KMS-11 (cell line): ENCODE data around the gene BPIFB6.

Experiments
- H2AFZ ChIP-seq: fragments of 200-600 bp; sonication (generic); 2 replicates; pipeline ENCODE4 v1.6.1; 2016; ENCODE audit warnings: antibody characterized with exemption, mixed run types, low read depth
- H3K27ac ChIP-seq: fragments of 200-600 bp; sonication (generic); 2 replicates; pipeline ENCODE4 v1.6.1; 2016; ENCODE audit warnings: mild to moderate bottlenecking, mixed run types
- H3K27me3 ChIP-seq: fragments of 200-600 bp; sonication (generic); 2 replicates; pipeline ENCODE4 v1.6.1; 2017; ENCODE audit warnings: mild to moderate bottlenecking, low read depth, mixed run types, moderate library complexity; ENCODE audit not compliant: insufficient read depth
- H3K36me3 ChIP-seq: fragments of 200-600 bp; sonication (generic); 2 replicates; pipeline ENCODE4 v1.6.1; 2017; ENCODE audit warnings: mild to moderate bottlenecking, mixed run types; ENCODE audit not compliant: insufficient read depth
- H3K4me1 ChIP-seq: fragments of 200-600 bp; sonication (generic); 2 replicates; pipeline ENCODE4 v1.6.1; 2016; ENCODE audit warnings: mild to moderate bottlenecking, low read depth, mixed run types; ENCODE audit not compliant: poor library complexity, severe bottlenecking
- H3K4me2 ChIP-seq: fragments of 200-600 bp; sonication (generic); 2 replicates; pipeline ENCODE4 v1.7.0; 2016; ENCODE audit warnings: mild to moderate bottlenecking, mixed run types
- H3K4me3 ChIP-seq: fragments of 200-600 bp; sonication (generic); IDR thresholded peaks from 2 replicates; pipeline ENCODE4 v1.6.1; 2017; ENCODE audit warnings: low read depth, low read length, mixed read lengths; ENCODE audit not compliant: insufficient read depth
- H3K79me2 ChIP-seq: fragments of 200-600 bp; sonication (generic); 2 replicates; pipeline ENCODE4 v1.6.1; 2016; ENCODE audit warnings: low read depth, mixed run types; ENCODE audit not compliant: insufficient read depth
- H3K9ac ChIP-seq: fragments of 200-600 bp; sonication (generic); 2 replicates; pipeline ENCODE4 v1.6.1; 2016; ENCODE audit warnings: mild to moderate bottlenecking, mixed run types
- H4K20me1 ChIP-seq: fragments of 200-600 bp; sonication (generic); 2 replicates; pipeline ENCODE4 v1.6.1; 2016; ENCODE audit warnings: mild to moderate bottlenecking, mixed run types; ENCODE audit not compliant: insufficient read depth
- TF ChIP-seq, protein P1 (sequence below): fragments of 200-600 bp; sonication (generic); conservative IDR thresholded peaks from 2 replicates; pipeline ENCODE4 v1.6.1; 2017; ENCODE audit warnings: low read depth, mild to moderate bottlenecking, antibody characterized with exemption, low read length, moderate library complexity, mixed read lengths

The BPIFB6 gene

GRCh38 chr20:33019465-33020277 lies 11.8 kb upstream of the BPIFB6 start:
- Histone ChIP-seq H3K27ac (no peak overlapping the region), H4K20me1 (no peaks in the 10 kb centered on the region), H3K36me3 (no peaks in the 10 kb centered on the region), H3K79me2 (no peaks in the 10 kb centered on the region), H2AFZ (no peak overlapping the region), H3K4me2 (no peak overlapping the region), H3K4me3 (no peak overlapping the region), H3K27me3 (peaks cover 38% of the 10 kb centered on the region), H3K9ac (no peak overlapping the region), H3K4me1 (no peaks in the 10 kb centered on the region)
- TF ChIP-seq, protein P1, sequence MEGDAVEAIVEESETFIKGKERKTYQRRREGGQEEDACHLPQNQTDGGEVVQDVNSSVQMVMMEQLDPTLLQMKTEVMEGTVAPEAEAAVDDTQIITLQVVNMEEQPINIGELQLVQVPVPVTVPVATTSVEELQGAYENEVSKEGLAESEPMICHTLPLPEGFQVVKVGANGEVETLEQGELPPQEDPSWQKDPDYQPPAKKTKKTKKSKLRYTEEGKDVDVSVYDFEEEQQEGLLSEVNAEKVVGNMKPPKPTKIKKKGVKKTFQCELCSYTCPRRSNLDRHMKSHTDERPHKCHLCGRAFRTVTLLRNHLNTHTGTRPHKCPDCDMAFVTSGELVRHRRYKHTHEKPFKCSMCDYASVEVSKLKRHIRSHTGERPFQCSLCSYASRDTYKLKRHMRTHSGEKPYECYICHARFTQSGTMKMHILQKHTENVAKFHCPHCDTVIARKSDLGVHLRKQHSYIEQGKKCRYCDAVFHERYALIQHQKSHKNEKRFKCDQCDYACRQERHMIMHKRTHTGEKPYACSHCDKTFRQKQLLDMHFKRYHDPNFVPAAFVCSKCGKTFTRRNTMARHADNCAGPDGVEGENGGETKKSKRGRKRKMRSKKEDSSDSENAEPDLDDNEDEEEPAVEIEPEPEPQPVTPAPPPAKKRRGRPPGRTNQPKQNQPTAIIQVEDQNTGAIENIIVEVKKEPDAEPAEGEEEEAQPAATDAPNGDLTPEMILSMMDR = no peak

DNA sequence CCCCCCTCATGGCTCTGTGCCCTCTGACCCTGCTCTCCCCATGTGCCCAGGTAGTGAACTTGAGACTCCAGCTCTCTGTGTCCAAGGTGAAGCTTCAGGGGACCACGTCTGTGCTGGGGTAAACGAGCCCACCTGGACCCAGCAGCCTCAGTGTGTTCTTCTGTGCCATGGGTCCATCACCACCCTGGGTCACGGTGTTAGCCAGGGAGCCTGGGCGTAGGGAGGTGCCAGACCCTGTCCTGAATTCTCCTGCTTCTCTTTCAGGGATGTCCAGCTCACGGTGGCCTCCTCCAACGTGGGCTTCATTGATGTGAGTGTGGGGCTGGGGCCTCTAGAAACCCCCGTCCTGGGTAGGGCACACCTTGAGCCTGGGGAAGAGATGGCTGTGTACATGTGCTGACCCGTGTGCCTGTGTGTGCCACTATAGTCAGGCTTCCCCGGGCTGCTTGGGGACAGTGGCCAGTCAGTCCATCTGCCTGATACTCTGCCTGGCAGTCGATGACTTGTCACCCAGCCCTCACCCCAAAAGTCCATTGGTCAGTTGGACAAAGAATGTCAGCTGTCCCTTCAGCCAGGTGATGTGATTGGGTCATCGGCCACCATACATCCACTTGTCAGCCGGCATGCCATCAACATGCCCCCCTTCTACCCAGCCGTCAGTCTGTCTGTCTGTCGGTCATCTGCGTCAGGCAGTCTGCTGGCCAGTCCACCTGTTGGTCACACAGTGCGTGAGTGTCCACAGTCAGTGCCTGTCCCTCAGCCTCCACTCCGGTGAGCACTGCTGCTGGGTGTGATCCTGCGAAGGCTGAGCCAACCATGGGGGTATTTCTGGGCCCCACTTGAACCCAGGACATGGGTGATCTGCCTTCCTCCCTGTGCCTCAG lies 10.9 kb upstream of the BPIFB6 start:
- no peak overlapping the region for H3K27ac ChIP-seq
- no peaks in the 10 kb centered on the region for H3K36me3 ChIP-seq
- no peak overlapping the region for H3K9ac ChIP-seq
- H2AFZ ChIP-seq = no peak overlapping the region
- no peak overlapping the region for H3K4me2 ChIP-seq
- peaks cover 36% of the 10 kb centered on the region for H3K27me3 ChIP-seq
- H3K79me2 ChIP-seq = no peaks in the 10 kb centered on the region
- H3K4me1 ChIP-seq = no peaks in the 10 kb centered on the region
- no peak overlapping the region for H3K4me3 ChIP-seq
- TF ChIP-seq, protein P1 = no peak
- no peaks in the 10 kb centered on the region for H4K20me1 ChIP-seq

- TF ChIP-seq, protein P1 = no peak
- Histone ChIP-seq H3K4me2 (no peak overlapping the region), H3K79me2 (no peaks in the 10 kb centered on the region), H4K20me1 (no peaks in the 10 kb centered on the region), H3K27ac (no peak overlapping the region), H2AFZ (no peak overlapping the region), H3K4me3 (no peak overlapping the region), H3K9ac (no peak overlapping the region), H3K4me1 (no peaks in the 10 kb centered on the region), H3K36me3 (no peaks in the 10 kb centered on the region), H3K27me3 (peaks cover 27% of the 10 kb centered on the region)
These were observed 9.6 kb upstream of the BPIFB6 start for GRCh38 chr20:33021879-33022278.

- no peak overlapping the region for H3K9ac ChIP-seq
- H3K27me3 ChIP-seq = peaks cover 29% of the 10 kb centered on the region
- H4K20me1 ChIP-seq = no peaks in the 10 kb centered on the region
- H3K79me2 ChIP-seq = no peaks in the 10 kb centered on the region
- H3K36me3 ChIP-seq = no peaks in the 10 kb centered on the region
- no peak overlapping the region for H3K4me3 ChIP-seq
- no peak overlapping the region for H2AFZ ChIP-seq
- no peak overlapping the region for H3K27ac ChIP-seq
- H3K4me1 ChIP-seq = no peaks in the 10 kb centered on the region
- TF ChIP-seq, protein P1 = no peak
- H3K4me2 ChIP-seq = no peak overlapping the region
These were observed 9.2 kb upstream of the BPIFB6 start for GRCh38 chr20:33022289-33022688.
